SK-N-SH (cell line): ENCODE results near the gene ERC2. TPM values are rescaled to one million over a fixed set of nuclear protein-coding genes. Genes with fewer than 3 reads are reported as not detected.

Experiments
- CTCF ChIA-PET: fragments of 300-600, 350-600 bp; formaldehyde crosslinking; extraction: SDS; loops from one replicate; lab custom pipeline; 2021; lab: Yijun Ruan, JAX
- POLR2A ChIA-PET: fragments of 350-600 bp; sonication (Branson Sonifier 250); formaldehyde crosslinking; extraction: SDS; loops from one replicate; lab custom pipeline; 2020; ENCODE audit warnings: antibody characterized with exemption, inconsistent platforms; lab: Yijun Ruan, JAX
- DNase-seq: peaks from one replicate; pipeline ENCODE4 v3.0.0; 2012
- H2AFZ ChIP-seq: fragments of 200-600 bp; sonication (generic); 2 replicates; pipeline ENCODE4 v1.8.1; 2016; ENCODE audit warnings: antibody characterized with exemption, mild to moderate bottlenecking, low read depth
- H3F3A ChIP-seq: fragments of 200-600 bp; sonication (generic); replicated peaks from 2 replicates; pipeline ENCODE3; 2016; ENCODE audit warnings: antibody characterized with exemption, mild to moderate bottlenecking; ENCODE audit not compliant: insufficient read depth
- H3K27ac ChIP-seq, 2 experiments: fragments of 200-500 bp in 1 of 2; fragments of 200-600 bp in 1 of 2; sonication (Bioruptor generic) in 1 of 2; sonication (generic), shearing (Covaris generic) in 1 of 2; 2 replicates each; pipeline versions ENCODE4 v1.5.1 to v1.6.1; 2014 to 2016; ENCODE audit warnings: low read depth in 2 of 2, inconsistent platforms in 1 of 2, low read length in 1 of 2, mild to moderate bottlenecking in 1 of 2, mixed read lengths in 1 of 2
- H3K27me3 ChIP-seq: fragments of 200-600 bp; sonication (generic), shearing (Covaris generic); 2 replicates; pipeline ENCODE4 v1.6.1; 2016; ENCODE audit warnings: mixed run types; ENCODE audit not compliant: insufficient read depth
- H3K36me3 ChIP-seq, 2 experiments: fragments of 200-500 bp in 1 of 2; fragments of 200-600 bp in 1 of 2; sonication (Bioruptor generic) in 1 of 2; sonication (generic) in 1 of 2; replicated peaks in 1 of 2; 2 replicates each; pipeline versions ENCODE3 to v1.5.1; 2014 to 2016; ENCODE audit warnings: low read length in 1 of 2, mild to moderate bottlenecking in 1 of 2; ENCODE audit not compliant: insufficient read depth in 2 of 2, control insufficient read depth in 1 of 2
- H3K4me1 ChIP-seq, 2 experiments: fragments of 200-500 bp in 1 of 2; fragments of 200-600 bp in 1 of 2; sonication (Bioruptor generic) in 1 of 2; sonication (generic), shearing (Covaris generic) in 1 of 2; 2 replicates each; pipeline versions ENCODE4 v1.5.1 to v1.6.1; 2014 to 2016; ENCODE audit warnings: low read depth in 1 of 2, low read length in 1 of 2, mixed run types in 1 of 2; ENCODE audit not compliant: insufficient read depth in 2 of 2, control insufficient read depth in 1 of 2
- H3K4me2 ChIP-seq: fragments of 200-600 bp; sonication (generic), shearing (Covaris generic); 2 replicates; pipeline ENCODE4 v1.6.1; 2017; ENCODE audit warnings: mixed run types
- H3K4me3 ChIP-seq, 2 experiments: fragments of 200-500 bp in 1 of 2; fragments of 200-600 bp in 1 of 2; sonication (Bioruptor generic) in 1 of 2; sonication (generic), shearing (Covaris generic) in 1 of 2; 2 replicates each; pipeline versions ENCODE4 v1.5.1 to v1.8.1; 2014 to 2016; ENCODE audit warnings: low read depth in 2 of 2, inconsistent platforms in 1 of 2, low read length in 1 of 2, mild to moderate bottlenecking in 1 of 2, mixed read lengths in 1 of 2, moderate library complexity in 1 of 2
- H3K79me2 ChIP-seq: fragments of 200-600 bp; sonication (generic); 2 replicates; pipeline ENCODE4 v1.8.1; 2017; ENCODE audit warnings: mild to moderate bottlenecking; ENCODE audit not compliant: insufficient read depth
- H3K9ac ChIP-seq: fragments of 200-600 bp; sonication (generic); 2 replicates; pipeline ENCODE4 v1.6.1; 2017; ENCODE audit warnings: mixed run types
- H3K9me2 ChIP-seq: fragments of 200-600 bp; sonication (generic); 2 replicates; pipeline ENCODE4 v1.6.1; 2017; ENCODE audit warnings: mixed run types
- H3K9me3 ChIP-seq: fragments of 200-600 bp; sonication (generic); 2 replicates; pipeline ENCODE4 v1.6.1; 2017; ENCODE audit warnings: mixed run types, mild to moderate bottlenecking, moderate library complexity
- H4K20me1 ChIP-seq: fragments of 200-600 bp; sonication (generic); 2 replicates; pipeline ENCODE4 v1.6.1; 2017; ENCODE audit warnings: mild to moderate bottlenecking, mixed run types; ENCODE audit not compliant: insufficient read depth
- CHD2 ChIP-seq: fragments of 150-350 bp; IDR thresholded peaks from 2 replicates; pipeline ENCODE4 v1.6.1; 2018; ENCODE audit warnings: low read length; ENCODE audit not compliant: partially characterized antibody
- EP300 ChIP-seq, 2 experiments: IDR thresholded peaks; 2 replicates each; pipeline versions ENCODE4 v1.4.0 to v1.6.1; 2012; ENCODE audit warnings: borderline replicate concordance in 1 of 2, low read depth in 1 of 2, low read length in 1 of 2
- FOSL2 ChIP-seq: IDR thresholded peaks from 2 replicates; pipeline ENCODE4 v1.4.0; 2012; ENCODE audit warnings: low read depth, mild to moderate bottlenecking, moderate library complexity, borderline replicate concordance
- JUND ChIP-seq: IDR thresholded peaks from 2 replicates; pipeline ENCODE4 v1.4.0; 2012
- MXI1 ChIP-seq: IDR thresholded peaks from 2 replicates; pipeline ENCODE4 v1.6.1; 2012; ENCODE audit warnings: mild to moderate bottlenecking, low read depth, low read length, improper control_type of control experiment
- NFIC ChIP-seq: IDR thresholded peaks from 2 replicates; pipeline ENCODE4 v1.4.0; 2012; ENCODE audit warnings: borderline replicate concordance
- POLR2AphosphoS5 ChIP-seq: IDR thresholded peaks from 2 replicates; pipeline ENCODE4 v1.6.1; 2012; ENCODE audit warnings: low read depth, low read length
- RAD21 ChIP-seq: IDR thresholded peaks from 2 replicates; pipeline ENCODE4 v1.6.1; 2012; ENCODE audit warnings: mild to moderate bottlenecking, low read length
- RCOR1 ChIP-seq: fragments of 150-350 bp; IDR thresholded peaks from 2 replicates; pipeline ENCODE4 v1.6.1; 2017; ENCODE audit warnings: antibody characterized with exemption, low read length
- RXRA ChIP-seq: IDR thresholded peaks from 2 replicates; pipeline ENCODE4 v1.4.0; 2012; ENCODE audit warnings: low read depth, mild to moderate bottlenecking, borderline replicate concordance
- SIN3A ChIP-seq: IDR thresholded peaks from 2 replicates; pipeline ENCODE4 v1.6.1; 2012; ENCODE audit warnings: low read depth, mild to moderate bottlenecking, low read length, moderate library complexity, borderline replicate concordance
- TAF1 ChIP-seq: IDR thresholded peaks from 2 replicates; pipeline ENCODE4 v1.6.1; 2012; ENCODE audit warnings: low read depth, mild to moderate bottlenecking, low read length, moderate library complexity, borderline replicate concordance
- TCF12 ChIP-seq: IDR thresholded peaks from 2 replicates; pipeline ENCODE4 v1.4.0; 2012
- TEAD4 ChIP-seq: IDR thresholded peaks from 2 replicates; pipeline ENCODE4 v1.4.0; 2012; ENCODE audit warnings: mild to moderate bottlenecking, borderline replicate concordance; ENCODE audit not compliant: insufficient read depth
- YY1 ChIP-seq: IDR thresholded peaks from 2 replicates; pipeline ENCODE4 v1.4.0; 2012; ENCODE audit warnings: low read depth, mild to moderate bottlenecking
- WGBS: methylation state at CpG from one replicate; pipeline ENCODE4 v1.1.6; 2017; ENCODE audit warnings: low lambda C conversion rate; 5-methylcytosine and 5-hydroxymethylcytosine counted together
- polyA plus RNA-seq, 3 experiments: library from polyadenylated mRNA; depleted of rRNA; stranded (reverse); fragments of >200 nt; gene quantifications; 2 replicates each; pipeline ENCODE4 v1.2.3, GENCODE V29; 2012
- TF ChIP-seq, protein P1 (sequence below): fragments of 200-600 bp; sonication (generic); IDR thresholded peaks from 2 replicates; pipeline ENCODE4 v1.6.1; 2017; ENCODE audit warnings: antibody characterized with exemption, mild to moderate bottlenecking, moderate library complexity
- TF ChIP-seq, protein P2 (sequence below): IDR thresholded peaks from 2 replicates; pipeline ENCODE4 v1.4.0; 2012; ENCODE audit warnings: low read depth
- TF ChIP-seq, protein P3 (sequence below): IDR thresholded peaks from 2 replicates; pipeline ENCODE4 v1.4.0; 2012; ENCODE audit warnings: low read depth, borderline replicate concordance
- TF ChIP-seq, protein P4 (sequence below): IDR thresholded peaks from 2 replicates; pipeline ENCODE4; 2012
- TF ChIP-seq, protein P5 (sequence below): fragments of 150-350 bp; IDR thresholded peaks from 2 replicates; pipeline ENCODE4 v1.6.1; 2017; ENCODE audit warnings: antibody characterized with exemption, low read length, low read depth, borderline replicate concordance
- TF ChIP-seq, protein P6 (sequence below): fragments of 150-350 bp; IDR thresholded peaks from 2 replicates; pipeline ENCODE4 v1.6.1; 2016; ENCODE audit warnings: mild to moderate bottlenecking, low read depth, low read length

ERC2 gene
- polyA plus RNA-seq, 1 of the 3 experiments (the other 2 are of a cell fraction), result 1.6 TPM

DNA sequence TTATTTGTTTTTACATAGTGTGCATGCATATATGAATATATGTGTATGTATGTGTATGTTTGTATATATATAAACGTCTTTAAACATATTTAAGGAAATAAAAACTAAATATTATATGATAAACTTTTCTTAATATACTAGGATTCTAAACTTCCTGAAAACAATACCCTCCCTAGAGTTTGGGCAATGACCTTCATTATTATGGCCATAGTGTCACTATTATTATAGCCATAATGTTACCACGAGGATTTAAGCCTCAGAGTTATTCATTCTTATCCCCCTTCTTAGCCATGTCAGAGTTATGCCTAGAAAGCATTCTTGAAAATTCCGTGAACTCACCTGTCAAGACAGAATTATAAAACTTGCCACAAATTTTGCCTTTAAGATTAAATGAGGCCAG lies 335.5 kb downstream of the ERC2 start (continued):
- TF ChIP-seq, protein P1, sequence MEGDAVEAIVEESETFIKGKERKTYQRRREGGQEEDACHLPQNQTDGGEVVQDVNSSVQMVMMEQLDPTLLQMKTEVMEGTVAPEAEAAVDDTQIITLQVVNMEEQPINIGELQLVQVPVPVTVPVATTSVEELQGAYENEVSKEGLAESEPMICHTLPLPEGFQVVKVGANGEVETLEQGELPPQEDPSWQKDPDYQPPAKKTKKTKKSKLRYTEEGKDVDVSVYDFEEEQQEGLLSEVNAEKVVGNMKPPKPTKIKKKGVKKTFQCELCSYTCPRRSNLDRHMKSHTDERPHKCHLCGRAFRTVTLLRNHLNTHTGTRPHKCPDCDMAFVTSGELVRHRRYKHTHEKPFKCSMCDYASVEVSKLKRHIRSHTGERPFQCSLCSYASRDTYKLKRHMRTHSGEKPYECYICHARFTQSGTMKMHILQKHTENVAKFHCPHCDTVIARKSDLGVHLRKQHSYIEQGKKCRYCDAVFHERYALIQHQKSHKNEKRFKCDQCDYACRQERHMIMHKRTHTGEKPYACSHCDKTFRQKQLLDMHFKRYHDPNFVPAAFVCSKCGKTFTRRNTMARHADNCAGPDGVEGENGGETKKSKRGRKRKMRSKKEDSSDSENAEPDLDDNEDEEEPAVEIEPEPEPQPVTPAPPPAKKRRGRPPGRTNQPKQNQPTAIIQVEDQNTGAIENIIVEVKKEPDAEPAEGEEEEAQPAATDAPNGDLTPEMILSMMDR, result no peak
- TF ChIP-seq, all 33 proteins: peak for 0

DNA sequence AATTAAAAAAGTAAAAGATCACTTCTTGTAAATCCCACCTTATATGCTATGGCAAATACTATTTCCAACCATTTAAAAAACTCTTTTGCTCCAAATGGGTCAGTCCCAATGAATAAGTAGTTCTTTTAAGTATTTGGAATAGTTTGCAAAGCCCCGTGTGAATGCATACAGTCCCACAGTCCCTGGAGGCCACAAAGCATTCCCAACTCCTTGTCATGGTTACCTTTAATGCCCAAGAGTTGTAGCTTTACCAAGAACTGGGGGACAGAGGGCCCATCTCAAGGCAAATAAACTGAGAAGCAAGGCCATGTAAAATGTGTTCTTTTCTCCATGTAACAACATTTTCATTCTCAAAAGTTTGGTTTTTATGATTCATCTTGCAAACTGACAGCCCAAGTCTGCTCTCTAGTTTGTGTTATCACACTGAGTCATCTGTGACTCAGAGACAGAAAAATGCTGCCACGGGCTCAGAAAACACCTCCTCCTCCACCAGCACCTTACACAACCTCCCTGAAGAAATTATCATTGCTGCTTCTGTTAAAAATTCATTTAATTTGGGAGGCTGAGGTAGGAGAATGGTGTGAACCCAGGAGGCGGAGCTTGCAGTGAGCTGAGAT lies 336.2 kb downstream of the ERC2 start:
- H3K36me3 ChIP-seq, result no peaks in the 10 kb centered on the region
- peak overlapping the region; percentile 77 to 90; a peak in 3 of 4 replicates for H3K27ac ChIP-seq
- H3F3A ChIP-seq, result peaks cover 17% of the 10 kb centered on the region
- no peaks in the 10 kb centered on the region for H3K27me3 ChIP-seq
- H3K4me1 ChIP-seq, result peaks cover 2 to 15% of the 10 kb centered on the region in 2 experiments
- H3K4me2 ChIP-seq, result peak overlapping the region; percentile 73
- H3K9me2 ChIP-seq, result no peaks in the 10 kb centered on the region
- H3K4me3 ChIP-seq, result 0 out of 4 replicates have a peak overlapping the region, but pooled peaks of 1 of the 2 experiments have one; percentile 32
- no peaks in the 10 kb centered on the region for H4K20me1 ChIP-seq
- WGBS, result 22% methylated on average over 3 of the region's 3 CpGs
- no peaks in the 10 kb centered on the region for H3K9me3 ChIP-seq
- H3K9ac ChIP-seq, result peak overlapping the region; percentile 34; the same call in 1 of the 2 replicates
- no peak for DNase-seq
- H2AFZ ChIP-seq, result no peak overlapping the region; the same call in 1 of the 2 replicates
- H3K79me2 ChIP-seq, result no peaks in the 10 kb centered on the region
- CTCF ChIA-PET, result no interaction called here
- POLR2A ChIA-PET, result no interaction called here
- TF ChIP-seq, protein P2, sequence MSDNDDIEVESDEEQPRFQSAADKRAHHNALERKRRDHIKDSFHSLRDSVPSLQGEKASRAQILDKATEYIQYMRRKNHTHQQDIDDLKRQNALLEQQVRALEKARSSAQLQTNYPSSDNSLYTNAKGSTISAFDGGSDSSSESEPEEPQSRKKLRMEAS, result peak; percentile 53
- TF ChIP-seq NFIC, result peak; percentile 67; the same call in 1 of the 2 replicates
- TF ChIP-seq YY1, result no peak
- no peak; the same call in 1 of the 2 replicates for TF ChIP-seq SIN3A
- TF ChIP-seq, protein P3, sequence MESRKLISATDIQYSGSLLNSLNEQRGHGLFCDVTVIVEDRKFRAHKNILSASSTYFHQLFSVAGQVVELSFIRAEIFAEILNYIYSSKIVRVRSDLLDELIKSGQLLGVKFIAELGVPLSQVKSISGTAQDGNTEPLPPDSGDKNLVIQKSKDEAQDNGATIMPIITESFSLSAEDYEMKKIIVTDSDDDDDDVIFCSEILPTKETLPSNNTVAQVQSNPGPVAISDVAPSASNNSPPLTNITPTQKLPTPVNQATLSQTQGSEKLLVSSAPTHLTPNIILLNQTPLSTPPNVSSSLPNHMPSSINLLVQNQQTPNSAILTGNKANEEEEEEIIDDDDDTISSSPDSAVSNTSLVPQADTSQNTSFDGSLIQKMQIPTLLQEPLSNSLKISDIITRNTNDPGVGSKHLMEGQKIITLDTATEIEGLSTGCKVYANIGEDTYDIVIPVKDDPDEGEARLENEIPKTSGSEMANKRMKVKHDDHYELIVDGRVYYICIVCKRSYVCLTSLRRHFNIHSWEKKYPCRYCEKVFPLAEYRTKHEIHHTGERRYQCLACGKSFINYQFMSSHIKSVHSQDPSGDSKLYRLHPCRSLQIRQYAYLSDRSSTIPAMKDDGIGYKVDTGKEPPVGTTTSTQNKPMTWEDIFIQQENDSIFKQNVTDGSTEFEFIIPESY, result 0 out of 2 replicates have a peak, but pooled peaks have one; percentile 71
- no peak for TF ChIP-seq MXI1
- TF ChIP-seq RXRA, result peak; percentile 90
- TF ChIP-seq POLR2AphosphoS5, result peak; percentile 68; the same call in 1 of the 2 replicates
- no peak for TF ChIP-seq CHD2
- no peak for TF ChIP-seq RAD21
- TF ChIP-seq, protein P4, sequence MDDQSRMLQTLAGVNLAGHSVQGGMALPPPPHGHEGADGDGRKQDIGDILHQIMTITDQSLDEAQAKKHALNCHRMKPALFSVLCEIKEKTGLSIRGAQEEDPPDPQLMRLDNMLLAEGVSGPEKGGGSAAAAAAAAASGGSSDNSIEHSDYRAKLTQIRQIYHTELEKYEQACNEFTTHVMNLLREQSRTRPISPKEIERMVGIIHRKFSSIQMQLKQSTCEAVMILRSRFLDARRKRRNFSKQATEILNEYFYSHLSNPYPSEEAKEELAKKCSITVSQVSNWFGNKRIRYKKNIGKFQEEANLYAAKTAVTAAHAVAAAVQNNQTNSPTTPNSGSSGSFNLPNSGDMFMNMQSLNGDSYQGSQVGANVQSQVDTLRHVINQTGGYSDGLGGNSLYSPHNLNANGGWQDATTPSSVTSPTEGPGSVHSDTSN, result peak; percentile 89
- TF ChIP-seq TCF12, result peak; percentile 93
- TF ChIP-seq TAF1, result no peak
- TF ChIP-seq, protein P5, sequence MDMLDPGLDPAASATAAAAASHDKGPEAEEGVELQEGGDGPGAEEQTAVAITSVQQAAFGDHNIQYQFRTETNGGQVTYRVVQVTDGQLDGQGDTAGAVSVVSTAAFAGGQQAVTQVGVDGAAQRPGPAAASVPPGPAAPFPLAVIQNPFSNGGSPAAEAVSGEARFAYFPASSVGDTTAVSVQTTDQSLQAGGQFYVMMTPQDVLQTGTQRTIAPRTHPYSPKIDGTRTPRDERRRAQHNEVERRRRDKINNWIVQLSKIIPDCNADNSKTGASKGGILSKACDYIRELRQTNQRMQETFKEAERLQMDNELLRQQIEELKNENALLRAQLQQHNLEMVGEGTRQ, result no peak
- peak; percentile 100 for TF ChIP-seq FOSL2
- peak; percentile 100 for TF ChIP-seq JUND
- peak; percentile 12 to 91; a peak in 2 of 4 replicates for TF ChIP-seq EP300 (IDR thresholded peaks at IDR 0.05; ENCODE audit: borderline replicate concordance in 1 of 2, low read depth in 1 of 2, low read length in 1 of 2)
- TF ChIP-seq, protein P1, result no peak
- TF ChIP-seq, protein P6, sequence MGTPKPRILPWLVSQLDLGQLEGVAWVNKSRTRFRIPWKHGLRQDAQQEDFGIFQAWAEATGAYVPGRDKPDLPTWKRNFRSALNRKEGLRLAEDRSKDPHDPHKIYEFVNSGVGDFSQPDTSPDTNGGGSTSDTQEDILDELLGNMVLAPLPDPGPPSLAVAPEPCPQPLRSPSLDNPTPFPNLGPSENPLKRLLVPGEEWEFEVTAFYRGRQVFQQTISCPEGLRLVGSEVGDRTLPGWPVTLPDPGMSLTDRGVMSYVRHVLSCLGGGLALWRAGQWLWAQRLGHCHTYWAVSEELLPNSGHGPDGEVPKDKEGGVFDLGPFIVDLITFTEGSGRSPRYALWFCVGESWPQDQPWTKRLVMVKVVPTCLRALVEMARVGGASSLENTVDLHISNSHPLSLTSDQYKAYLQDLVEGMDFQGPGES, result no peak
- no peak for TF ChIP-seq RCOR1
- TF ChIP-seq TEAD4, result peak; percentile 89
